ENCODE results near the gene ZNF512B.
A peak's percentile ranks its signal among the peaks of the same experiment; 100 is the strongest.
"Not testable (repeated sequence)": the region's sequence is repeated elsewhere in the genome, so short reads cannot be mapped to it uniquely, and the experiment has no call there.

The ZNF512B gene

GRCh38 chr20:63963784-63964301 lies 5.9 kb downstream of the ZNF512B start:
- DNase-seq (ENCODE audit: low read depth in 2 of 3, low spot score in 1 of 3): no peak

GRCh38 chr20:63963348-63963741 lies 6.4 kb downstream of the ZNF512B start:
- no peak for DNase-seq (ENCODE audit: low read depth in 2 of 3, low spot score in 1 of 3)

GRCh38 chr20:63962426-63963347 lies 7.0 kb downstream of the ZNF512B start:
- no peak for DNase-seq (ENCODE audit: low read depth in 2 of 3, low spot score in 1 of 3)

- no peak for DNase-seq (ENCODE audit: low read depth in 2 of 3, low spot score in 1 of 3)
Observed at GRCh38 chr20:63961664-63962425, 7.9 kb downstream of the ZNF512B start.

- DNase-seq (ENCODE audit: low read depth in 2 of 3, low spot score in 1 of 3): not testable (repeated sequence)
Observed at GRCh38 chr20:63960654-63961621, 8.8 kb downstream of the ZNF512B start.

GRCh38 chr20:63959699-63960075 lies 10.0 kb downstream of the ZNF512B start:
- DNase-seq (ENCODE audit: low read depth in 2 of 3, low spot score in 1 of 3): no peak

GRCh38 chr20:63958964-63959698 lies 10.6 kb downstream of the ZNF512B start:
- no peak for DNase-seq (ENCODE audit: low read depth in 2 of 3, low spot score in 1 of 3)

GRCh38 chr20:63958471-63958870 lies 11.3 kb downstream of the ZNF512B start:
- DNase-seq (ENCODE audit: low read depth in 2 of 3, low spot score in 1 of 3): no peak

GRCh38 chr20:63957690-63958441 lies 11.9 kb downstream of the ZNF512B start:
- no peak for DNase-seq (ENCODE audit: low read depth in 2 of 3, low spot score in 1 of 3)

GRCh38 chr20:63957004-63957689 lies 12.6 kb downstream of the ZNF512B start:
- peak in 2 of 3 donors; percentile 45 to 58 for DNase-seq (ENCODE audit: low read depth in 2 of 3, low spot score in 1 of 3)

- no peak for DNase-seq (ENCODE audit: low read depth in 2 of 3, low spot score in 1 of 3)
Observed at GRCh38 chr20:63956664-63957003, 13.1 kb downstream of the ZNF512B start.

- peak; percentile 74 to 87 (median 83) for DNase-seq (ENCODE audit: low read depth in 2 of 3, low spot score in 1 of 3)
Observed at GRCh38 chr20:63955827-63956663, 13.7 kb downstream of the ZNF512B start, which contains the start of gene UCKL1. Gene UCKL1 (minus strand): TSS chr20:63956416. CDS start chr20:63956372, 44 bp downstream.

GRCh38 chr20:63955281-63955826 lies 14.4 kb downstream of the ZNF512B start:
- no peak for DNase-seq (ENCODE audit: low read depth in 2 of 3, low spot score in 1 of 3)

- no peak for DNase-seq (ENCODE audit: low read depth in 2 of 3, low spot score in 1 of 3)
Observed at GRCh38 chr20:63953764-63954429, 15.8 kb downstream of the ZNF512B start.

GRCh38 chr20:63952769-63953168 lies 17.0 kb downstream of the ZNF512B start:
- no peak for DNase-seq (ENCODE audit: low read depth in 2 of 3, low spot score in 1 of 3)

- DNase-seq (ENCODE audit: low read depth in 2 of 3, low spot score in 1 of 3): no peak
Observed at GRCh38 chr20:63952210-63952535, 17.6 kb downstream of the ZNF512B start.
